ENCODE measurements around the gene CRCP. TPM values are rescaled to one million over a fixed set of nuclear protein-coding genes. Genes with fewer than 3 reads are reported as not detected.
A peak's percentile ranks its signal among the peaks of the same experiment; 100 is the strongest.

CRCP gene
- total and polyA plus RNA-seq, 2 of the 13 experiments (the other 11 are each of a cell fraction or from before 2014, with no cell fraction given): 22.7 to 31.0 TPM

- 100% methylated on average over 1 of the region's 2 CpGs for WGBS (ENCODE audit: low lambda C conversion rate)
- H3K4me2 ChIP-seq (ENCODE audit: low read depth, low read length): no peak overlapping the region
- no peak overlapping the region for H2AFZ ChIP-seq (ENCODE audit: low read length)
- no peaks in the 10 kb centered on the region for H4K20me1 ChIP-seq (ENCODE audit: insufficient read depth, low read length)
- no peak overlapping the region for H3K27ac ChIP-seq (ENCODE audit: extremely low read length, insufficient read depth, low read length)
- H3K27me3 ChIP-seq (ENCODE audit: control insufficient read depth in 1 of 2, insufficient read depth in 2 of 2, low read length in 2 of 2): no peaks in the 10 kb centered on the region
- ChIA-PET POLR2A (interaction anchor here (1.1 to 1.6 kb wide), 3 partner anchors 8 to 30 kb away, joined by 3 to 5 read pairs (median 4); no protein-coding TSS in a partner anchor), CTCF (ENCODE audit: low intra/inter-chr PET ratio, low total read pairs) (no interaction called here)
- ATAC-seq (no peak), FAIRE-seq (no peak), DNase-seq (ENCODE audit: low spot score) (no peak)
- H3K4me1 ChIP-seq (ENCODE audit: insufficient read depth, low read length): no peaks in the 10 kb centered on the region
- TF ChIP-seq, protein P1, sequence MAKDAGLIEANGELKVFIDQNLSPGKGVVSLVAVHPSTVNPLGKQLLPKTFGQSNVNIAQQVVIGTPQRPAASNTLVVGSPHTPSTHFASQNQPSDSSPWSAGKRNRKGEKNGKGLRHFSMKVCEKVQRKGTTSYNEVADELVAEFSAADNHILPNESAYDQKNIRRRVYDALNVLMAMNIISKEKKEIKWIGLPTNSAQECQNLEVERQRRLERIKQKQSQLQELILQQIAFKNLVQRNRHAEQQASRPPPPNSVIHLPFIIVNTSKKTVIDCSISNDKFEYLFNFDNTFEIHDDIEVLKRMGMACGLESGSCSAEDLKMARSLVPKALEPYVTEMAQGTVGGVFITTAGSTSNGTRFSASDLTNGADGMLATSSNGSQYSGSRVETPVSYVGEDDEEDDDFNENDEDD (CRISPR knock-in tag; IDR thresholded peaks at IDR 0.05; ENCODE audit: borderline replicate concordance): no peak
- TF ChIP-seq SOX5 (CRISPR knock-in tag; IDR thresholded peaks at IDR 0.05; ENCODE audit: borderline replicate concordance) (no peak), STAG1 (CRISPR knock-in tag; IDR thresholded peaks at IDR 0.05) (0 out of 2 replicates have a peak, but pooled peaks have one; percentile 3), RELA (CRISPR knock-in tag; IDR thresholded peaks at IDR 0.05) (no peak), ASH2L (IDR thresholded peaks at IDR 0.05; ENCODE audit: insufficient read length, low read depth, low read length) (no peak), WIZ (CRISPR knock-in tag; IDR thresholded peaks at IDR 0.05) (no peak), CTCF (CRISPR knock-in tag; IDR thresholded peaks at IDR 0.05) (peak; percentile 10; the same call in 1 of the 2 replicates)
- intact Hi-C loops (cut with micrococcal nuclease; ENCODE audit: unreplicated experiment): no loop called here
- in situ Hi-C loops (cut with HindIII; ENCODE audit: extremely low pct_ligation_motif_present, low pct_unique_long_range_greater_than_20kb): no loop called here
- no peaks in the 10 kb centered on the region for H3K79me2 ChIP-seq (ENCODE audit: insufficient read depth, low read length)
- BruUV-seq (replicated peaks): no TSS peak
- H3K9ac ChIP-seq (ENCODE audit: insufficient read depth, low read depth, low read length): no peak overlapping the region
- no peak overlapping the region for H3K4me3 ChIP-seq (replicated peaks in 1 of 3; ENCODE audit: insufficient read depth in 1 of 3, low read depth in 2 of 3, low read length in 3 of 3)
- peaks cover 29 to 48% of the 10 kb centered on the region in 2 experiments; a peak in 4 of 5 replicates for H3K36me3 ChIP-seq (replicated peaks in 1 of 2; ENCODE audit: control insufficient read depth in 1 of 2, insufficient read depth in 2 of 2, low read length in 2 of 2)
- no peaks in the 10 kb centered on the region for H3K9me3 ChIP-seq (ENCODE audit: low read length)
Measured at GRCh38 chr7:66083677-66084076, 31.0 kb upstream of the CRCP start.

Measured in HepG2 (cell line).